ENCODE measurements around the gene TBX5. TPM values are rescaled to one million over a fixed set of nuclear protein-coding genes. Genes with fewer than 3 reads are reported as not detected.

TBX5 gene
- total and polyA plus RNA-seq, 4 experiments from 2014 or later, result not detected

DNA sequence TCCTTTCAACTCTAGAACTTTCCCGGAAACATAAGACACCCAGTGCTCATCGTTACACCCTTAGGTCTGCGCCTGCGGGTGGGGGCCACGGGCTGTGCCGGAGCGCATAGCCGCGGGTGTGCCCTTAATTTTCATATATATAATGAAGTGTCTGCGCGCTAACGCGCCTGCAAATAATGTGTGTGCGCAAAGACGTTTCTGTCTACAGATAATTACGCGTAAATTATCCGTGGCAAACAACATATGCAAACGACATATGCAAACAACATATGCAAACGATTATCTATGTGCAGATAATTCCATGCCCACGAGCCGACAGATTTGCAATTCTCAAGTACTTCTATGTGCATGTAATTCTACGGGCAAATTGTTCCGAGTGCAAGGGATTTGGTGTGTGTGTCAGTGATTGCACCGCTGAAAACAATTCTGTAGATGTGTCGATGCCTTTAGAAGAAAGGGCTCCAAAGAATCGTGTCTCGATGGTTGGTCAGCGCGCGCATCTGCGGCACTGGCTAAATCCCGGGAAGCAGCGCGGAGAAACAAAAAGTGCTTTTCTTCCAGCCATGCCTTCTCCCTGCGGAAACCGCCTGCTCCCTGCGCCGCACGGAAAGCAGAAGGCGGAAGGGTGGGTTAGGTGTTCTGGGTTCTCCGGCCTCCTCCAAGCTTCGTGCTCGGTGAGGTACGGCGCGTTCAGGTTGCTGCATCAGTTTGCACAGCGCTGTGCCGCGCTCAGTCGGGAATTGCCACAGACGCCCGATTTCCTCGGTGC lies 34.5 kb upstream of the TBX5 start:
- peaks cover 0 to 9% (median 1%) of the 10 kb centered on the region in 8 donors for H3K9me3 Mint-ChIP-seq
- H3K4me1 Mint-ChIP-seq, result no peaks in the 10 kb centered on the region
- H3K9me3 ChIP-seq (ENCODE audit: control insufficient read depth in 1 of 2, low read length in 2 of 2), result no peaks in the 10 kb centered on the region
- ChIA-PET CTCF (ENCODE audit: partially characterized antibody) (no interaction called here), POLR2A (ENCODE audit: partially characterized antibody) (no interaction called here)
- intact Hi-C loops (cut with micrococcal nuclease), result no loop called here
- no peaks in the 10 kb centered on the region for H3K36me3 ChIP-seq (ENCODE audit: insufficient read depth, low read length)
- no peak overlapping the region for H3K27ac ChIP-seq (ENCODE audit: low read depth, low read length)
- no peaks in the 10 kb centered on the region for H3K36me3 Mint-ChIP-seq
- H3K4me3 Mint-ChIP-seq, result no peak overlapping the region
- H3K27me3 ChIP-seq (ENCODE audit: insufficient read depth, low read length), result peaks cover 20% of the 10 kb centered on the region
- no peak overlapping the region for H3K27ac Mint-ChIP-seq
- no peak for DNase-seq
- H3K4me1 ChIP-seq (ENCODE audit: insufficient read depth, low read length), result no peaks in the 10 kb centered on the region
- no peak overlapping the region for H3K4me3 ChIP-seq (ENCODE audit: low read length in 2 of 2)
- peaks cover 41 to 55% of the 10 kb centered on the region in 2 donors for H3K27me3 Mint-ChIP-seq

DNA sequence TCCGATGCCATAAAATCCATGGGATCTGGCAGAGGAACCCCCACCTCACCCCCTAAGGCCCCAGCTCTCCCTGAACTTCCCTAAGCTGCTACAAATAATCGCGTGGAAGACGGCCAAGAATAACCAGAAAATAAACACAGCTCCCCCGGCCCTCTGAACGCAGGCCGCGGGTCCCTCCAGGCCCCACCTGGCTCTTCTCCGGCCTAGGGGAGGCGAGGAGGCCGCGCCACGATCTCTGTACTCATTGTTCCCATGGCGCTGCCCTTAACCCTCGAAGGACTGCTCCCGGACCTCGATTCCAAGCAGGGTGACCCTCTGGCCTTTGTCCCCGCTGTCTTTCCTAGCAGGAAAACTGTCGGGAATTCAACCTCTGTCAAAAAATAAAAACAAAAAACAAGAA lies 33.9 kb upstream of the TBX5 start:
- Histone ChIP-seq H3K36me3 (ENCODE audit: insufficient read depth, low read length) (no peaks in the 10 kb centered on the region), H3K27ac (ENCODE audit: low read depth, low read length) (no peak overlapping the region), H3K27me3 (ENCODE audit: insufficient read depth, low read length) (peaks cover 20% of the 10 kb centered on the region), H3K9me3 (ENCODE audit: control insufficient read depth in 1 of 2, low read length in 2 of 2) (no peaks in the 10 kb centered on the region), H3K4me3 (ENCODE audit: low read length in 2 of 2) (no peak overlapping the region), H3K4me1 (ENCODE audit: insufficient read depth, low read length) (no peaks in the 10 kb centered on the region)
- no peak for DNase-seq
- CTCF ChIA-PET (ENCODE audit: partially characterized antibody), result no interaction called here
- Mint-ChIP-seq H3K27ac (no peak overlapping the region), H3K4me1 (no peaks in the 10 kb centered on the region), H3K9me3 (peaks cover 0 to 9% (median under 1%) of the 10 kb centered on the region in 8 donors), H3K36me3 (no peaks in the 10 kb centered on the region), H3K4me3 (no peak overlapping the region), H3K27me3 (peaks cover 38 to 53% of the 10 kb centered on the region in 2 donors)
- POLR2A ChIA-PET (ENCODE audit: partially characterized antibody), result no interaction called here
- intact Hi-C loops (cut with micrococcal nuclease), result no loop called here

DNA sequence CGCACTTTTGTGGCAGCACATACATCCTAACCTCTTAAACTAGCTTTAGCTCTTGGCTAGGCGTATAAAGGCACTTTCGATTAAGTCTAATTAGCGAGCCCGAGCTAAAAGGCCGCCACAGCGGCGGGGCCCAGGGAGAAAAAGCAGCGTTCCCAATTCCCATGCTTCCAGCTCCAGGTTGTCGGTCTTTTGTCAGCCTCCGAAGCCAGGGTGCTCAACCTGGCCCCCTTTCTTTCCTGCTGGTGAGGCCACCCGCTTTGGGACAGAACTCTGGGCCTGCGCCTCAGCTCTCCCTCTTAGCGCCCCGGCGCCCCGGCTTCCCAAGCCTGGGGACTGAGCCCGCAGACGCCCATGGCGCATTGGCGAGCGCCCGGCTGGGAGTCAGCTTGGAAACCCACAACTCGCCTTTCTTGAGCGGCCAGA lies 33.3 kb upstream of the TBX5 start:
- ChIA-PET POLR2A (ENCODE audit: partially characterized antibody) (no interaction called here), CTCF (ENCODE audit: partially characterized antibody) (no interaction called here)
- H3K27me3 ChIP-seq (ENCODE audit: insufficient read depth, low read length), result peaks cover 15% of the 10 kb centered on the region
- peaks cover 0 to 7% (median 0%) of the 10 kb centered on the region in 8 donors for H3K9me3 Mint-ChIP-seq
- H3K4me1 Mint-ChIP-seq, result no peaks in the 10 kb centered on the region
- H3K4me3 Mint-ChIP-seq, result no peak overlapping the region
- no peaks in the 10 kb centered on the region for H3K9me3 ChIP-seq (ENCODE audit: control insufficient read depth in 1 of 2, low read length in 2 of 2)
- H3K36me3 Mint-ChIP-seq, result no peaks in the 10 kb centered on the region
- no peak for DNase-seq
- intact Hi-C loops (cut with micrococcal nuclease), result no loop called here
- H3K27ac Mint-ChIP-seq, result no peak overlapping the region
- no peak overlapping the region for H3K27ac ChIP-seq (ENCODE audit: low read depth, low read length)
- no peak overlapping the region for H3K4me3 ChIP-seq (ENCODE audit: low read length in 2 of 2)
- no peaks in the 10 kb centered on the region for H3K4me1 ChIP-seq (ENCODE audit: insufficient read depth, low read length)
- no peaks in the 10 kb centered on the region for H3K36me3 ChIP-seq (ENCODE audit: insufficient read depth, low read length)
- peaks cover 38 to 49% of the 10 kb centered on the region in 2 donors for H3K27me3 Mint-ChIP-seq

DNA sequence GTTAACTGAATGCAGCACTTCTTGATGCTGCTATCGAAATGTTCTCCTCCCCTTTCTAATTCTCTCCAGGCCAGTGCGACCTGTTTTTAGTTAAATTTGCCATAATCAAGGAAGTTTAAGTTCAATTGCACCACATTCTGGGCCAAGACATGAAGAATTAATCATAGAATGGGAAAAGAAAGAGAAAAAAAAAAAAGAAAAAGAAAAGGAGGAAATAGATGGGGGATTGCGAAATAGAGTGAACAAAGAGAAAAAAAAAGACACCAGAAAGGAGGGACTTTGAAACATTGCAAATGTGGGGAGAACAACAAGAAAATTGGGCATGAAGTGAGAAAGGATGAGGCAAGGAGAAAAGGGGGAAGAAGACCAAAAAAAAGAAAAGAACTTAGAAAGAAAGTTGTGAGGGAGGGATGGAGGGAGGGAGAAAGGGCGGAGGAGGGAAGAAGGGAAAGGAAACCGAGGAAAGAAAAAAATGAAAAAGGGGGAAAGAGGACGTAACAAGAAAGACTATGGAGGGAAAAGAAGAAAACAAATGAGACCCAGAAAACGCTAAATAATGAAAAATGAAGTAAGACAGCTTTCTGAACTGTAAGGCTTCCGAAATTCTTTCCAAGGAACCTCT lies 32.8 kb upstream of the TBX5 start:
- intact Hi-C loops (cut with micrococcal nuclease), result no loop called here
- H3K27me3 ChIP-seq (ENCODE audit: insufficient read depth, low read length), result peaks cover 14% of the 10 kb centered on the region
- no peaks in the 10 kb centered on the region for H3K4me1 Mint-ChIP-seq
- ChIA-PET CTCF (ENCODE audit: partially characterized antibody) (no interaction called here), POLR2A (ENCODE audit: partially characterized antibody) (no interaction called here)
- H3K27me3 Mint-ChIP-seq, result peaks cover 36 to 46% of the 10 kb centered on the region in 2 donors
- no peak overlapping the region for H3K4me3 Mint-ChIP-seq
- no peak overlapping the region for H3K27ac ChIP-seq (ENCODE audit: low read depth, low read length)
- DNase-seq, result no peak
- H3K27ac Mint-ChIP-seq, result no peak overlapping the region
- no peaks in the 10 kb centered on the region for H3K9me3 ChIP-seq (ENCODE audit: control insufficient read depth in 1 of 2, low read length in 2 of 2)
- H3K9me3 Mint-ChIP-seq, result peaks cover 0 to 7% (median 0%) of the 10 kb centered on the region in 8 donors
- H3K36me3 Mint-ChIP-seq, result no peaks in the 10 kb centered on the region
- no peak overlapping the region for H3K4me3 ChIP-seq (ENCODE audit: low read length in 2 of 2)
- H3K36me3 ChIP-seq (ENCODE audit: insufficient read depth, low read length), result no peaks in the 10 kb centered on the region
- H3K4me1 ChIP-seq (ENCODE audit: insufficient read depth, low read length), result no peaks in the 10 kb centered on the region

DNA sequence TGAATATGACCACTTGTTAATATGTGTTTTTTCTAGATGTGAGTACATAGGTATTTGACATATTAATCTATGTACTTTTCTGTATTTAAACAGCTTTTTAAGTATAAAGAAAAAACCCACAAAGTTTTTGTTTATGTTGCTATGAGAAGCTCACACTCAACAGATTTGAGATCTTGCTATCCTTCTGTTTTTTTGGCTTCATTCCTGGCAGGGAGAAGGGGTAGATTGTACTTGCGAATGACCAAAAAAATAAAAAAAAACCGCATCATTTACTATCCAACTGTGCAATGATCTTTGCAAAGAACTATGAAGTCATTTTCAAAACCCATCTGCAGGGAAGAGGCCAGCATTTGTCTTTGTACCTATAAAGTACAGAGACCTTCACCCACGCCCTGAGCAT lies 28.4 kb upstream of the TBX5 start:
- Mint-ChIP-seq H3K9me3 (peaks cover 0 to 7% (median 1%) of the 10 kb centered on the region in 8 donors), H3K4me1 (no peaks in the 10 kb centered on the region), H3K27ac (no peak overlapping the region), H3K36me3 (no peaks in the 10 kb centered on the region), H3K27me3 (peaks cover 16 to 23% of the 10 kb centered on the region in 2 donors), H3K4me3 (no peak overlapping the region)
- no peak for DNase-seq
- Histone ChIP-seq H3K4me1 (ENCODE audit: insufficient read depth, low read length) (no peaks in the 10 kb centered on the region), H3K4me3 (ENCODE audit: low read length in 2 of 2) (no peak overlapping the region), H3K27ac (ENCODE audit: low read depth, low read length) (no peak overlapping the region), H3K36me3 (ENCODE audit: insufficient read depth, low read length) (no peaks in the 10 kb centered on the region), H3K27me3 (ENCODE audit: insufficient read depth, low read length) (no peaks in the 10 kb centered on the region), H3K9me3 (ENCODE audit: control insufficient read depth in 1 of 2, low read length in 2 of 2) (no peaks in the 10 kb centered on the region)
- CTCF ChIA-PET (ENCODE audit: partially characterized antibody), result no interaction called here
- POLR2A ChIA-PET (ENCODE audit: partially characterized antibody), result no interaction called here
- intact Hi-C loops (cut with micrococcal nuclease), result no loop called here

DNA sequence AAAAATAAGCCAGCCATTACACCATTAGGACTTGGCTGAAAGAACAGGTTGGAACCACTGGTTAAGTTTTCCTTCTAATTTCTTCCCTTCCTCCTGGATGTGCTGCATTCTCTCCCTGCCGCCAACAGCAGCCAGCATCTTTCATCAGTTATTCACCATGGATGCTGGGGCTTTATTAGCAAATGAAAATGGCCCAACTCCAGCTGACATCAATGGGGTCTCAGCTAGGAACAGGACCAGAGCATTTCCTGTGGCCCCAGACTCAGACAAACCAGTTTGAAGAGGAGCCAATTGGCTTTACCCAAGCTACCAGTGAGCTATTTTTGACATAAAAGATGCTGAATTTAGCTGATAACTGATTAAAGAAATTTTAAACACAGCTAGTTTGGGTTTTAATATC lies 26.0 kb upstream of the TBX5 start:
- CTCF ChIA-PET (ENCODE audit: partially characterized antibody), result no interaction called here

DNA sequence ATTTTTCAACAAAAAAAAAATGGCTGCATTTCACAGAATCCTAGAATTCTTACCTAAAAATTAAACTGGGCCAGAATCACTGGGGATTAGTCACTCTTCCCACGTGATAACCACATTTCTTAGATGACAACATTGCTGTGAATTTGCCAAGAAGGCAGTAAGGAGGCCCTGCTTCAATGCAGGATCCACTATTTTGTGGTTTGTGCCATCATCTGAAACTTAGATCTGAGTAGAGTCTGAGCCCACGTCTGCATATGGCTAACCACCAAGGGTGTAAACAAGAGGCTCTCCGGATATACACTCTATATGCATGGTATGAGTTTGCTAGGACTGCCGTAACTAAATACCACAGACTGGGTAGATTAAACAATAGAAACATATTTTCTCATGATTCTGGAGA lies 24.4 kb upstream of the TBX5 start:
- H3K4me1 Mint-ChIP-seq, result no peaks in the 10 kb centered on the region
- H3K4me3 Mint-ChIP-seq, result no peak overlapping the region
- peaks cover 0 to 4% (median 0%) of the 10 kb centered on the region in 8 donors for H3K9me3 Mint-ChIP-seq
- no peaks in the 10 kb centered on the region for H3K27me3 ChIP-seq (ENCODE audit: insufficient read depth, low read length)
- H3K36me3 ChIP-seq (ENCODE audit: insufficient read depth, low read length), result no peaks in the 10 kb centered on the region
- ChIA-PET POLR2A (ENCODE audit: partially characterized antibody) (no interaction called here), CTCF (ENCODE audit: partially characterized antibody) (no interaction called here)
- no peak overlapping the region for H3K4me3 ChIP-seq (ENCODE audit: low read length in 2 of 2)
- no peaks in the 10 kb centered on the region for H3K36me3 Mint-ChIP-seq
- intact Hi-C loops (cut with micrococcal nuclease), result no loop called here
- H3K9me3 ChIP-seq (ENCODE audit: control insufficient read depth in 1 of 2, low read length in 2 of 2), result no peaks in the 10 kb centered on the region
- peaks cover 0 to 12% of the 10 kb centered on the region in 2 donors for H3K27me3 Mint-ChIP-seq
- H3K4me1 ChIP-seq (ENCODE audit: insufficient read depth, low read length), result no peaks in the 10 kb centered on the region
- H3K27ac Mint-ChIP-seq, result no peak overlapping the region
- H3K27ac ChIP-seq (ENCODE audit: low read depth, low read length), result no peak overlapping the region
- no peak for DNase-seq

More for the DNA sequence above, 26.0 kb upstream of the TBX5 start:
- POLR2A ChIA-PET (ENCODE audit: partially characterized antibody), result no interaction called here
- no peaks in the 10 kb centered on the region for H3K36me3 ChIP-seq (ENCODE audit: insufficient read depth, low read length)
- H3K27me3 Mint-ChIP-seq, result peaks cover 2 to 18% of the 10 kb centered on the region in 2 donors
- no peaks in the 10 kb centered on the region for H3K36me3 Mint-ChIP-seq
- H3K9me3 ChIP-seq (ENCODE audit: control insufficient read depth in 1 of 2, low read length in 2 of 2), result no peaks in the 10 kb centered on the region
- H3K4me3 ChIP-seq (ENCODE audit: low read length in 2 of 2), result no peak overlapping the region
- H3K4me1 Mint-ChIP-seq, result no peaks in the 10 kb centered on the region
- H3K27me3 ChIP-seq (ENCODE audit: insufficient read depth, low read length), result no peaks in the 10 kb centered on the region
- intact Hi-C loops (cut with micrococcal nuclease), result no loop called here
- H3K27ac Mint-ChIP-seq, result peak overlapping the region in 1 of 7 donors; percentile 22
- H3K9me3 Mint-ChIP-seq, result peaks cover 0 to 3% (median 1%) of the 10 kb centered on the region in 8 donors
- DNase-seq, result no peak
- no peak overlapping the region for H3K27ac ChIP-seq (ENCODE audit: low read depth, low read length)
- no peaks in the 10 kb centered on the region for H3K4me1 ChIP-seq (ENCODE audit: insufficient read depth, low read length)
- no peak overlapping the region for H3K4me3 Mint-ChIP-seq
